Measurements from ENCODE around the gene ALDH18A1. TPM values are rescaled to one million over a fixed set of nuclear protein-coding genes. Genes with fewer than 3 reads are reported as not detected.
"Not testable (repeated sequence)": the region's sequence is repeated elsewhere in the genome, so short reads cannot be mapped to it uniquely, and the experiment has no call there.

ALDH18A1 gene
- total RNA-seq, 1 experiment from 2014 or later: 78.7 TPM

DNA sequence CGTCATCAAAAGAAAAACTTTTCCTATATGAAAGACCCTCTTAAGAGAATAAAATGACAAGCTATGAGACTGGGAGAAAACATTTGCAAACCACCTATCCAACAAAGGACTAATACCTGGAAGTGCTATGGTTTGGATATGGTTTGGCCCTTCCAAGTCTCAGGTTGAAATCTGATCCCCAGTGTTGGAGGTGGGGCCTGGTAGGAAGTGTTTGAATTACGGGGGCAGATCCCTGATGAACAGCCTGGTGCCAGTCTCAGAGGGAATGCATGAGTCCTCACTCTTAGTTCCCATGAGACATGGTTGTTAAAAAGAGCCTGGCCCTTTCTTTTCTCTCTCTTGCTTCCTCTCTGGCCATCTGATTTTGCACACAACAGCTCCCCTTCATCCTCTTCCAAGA lies 6.3 kb downstream of the ALDH18A1 start:
- DNase-seq (ENCODE audit: low read depth): no peak

DNA sequence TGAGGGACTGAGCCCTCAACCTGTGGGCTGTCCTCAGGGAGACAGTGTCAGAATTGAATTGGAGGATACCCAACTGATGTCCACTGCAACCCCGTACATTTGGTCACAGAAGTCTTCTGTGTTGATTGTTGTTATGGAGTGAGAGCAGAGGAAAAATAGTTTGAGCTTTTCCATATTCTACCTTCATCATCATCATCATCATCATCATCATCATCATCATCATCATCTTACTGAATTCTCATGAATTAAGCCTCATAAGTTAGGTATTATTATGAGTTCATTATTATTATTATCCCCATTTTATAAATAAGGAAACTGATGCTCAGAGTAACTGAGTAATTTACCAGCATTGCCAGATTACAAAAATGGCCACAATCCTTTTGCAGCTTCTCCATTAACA lies 8.4 kb downstream of the ALDH18A1 start:
- no peak for DNase-seq (ENCODE audit: low read depth)

DNA sequence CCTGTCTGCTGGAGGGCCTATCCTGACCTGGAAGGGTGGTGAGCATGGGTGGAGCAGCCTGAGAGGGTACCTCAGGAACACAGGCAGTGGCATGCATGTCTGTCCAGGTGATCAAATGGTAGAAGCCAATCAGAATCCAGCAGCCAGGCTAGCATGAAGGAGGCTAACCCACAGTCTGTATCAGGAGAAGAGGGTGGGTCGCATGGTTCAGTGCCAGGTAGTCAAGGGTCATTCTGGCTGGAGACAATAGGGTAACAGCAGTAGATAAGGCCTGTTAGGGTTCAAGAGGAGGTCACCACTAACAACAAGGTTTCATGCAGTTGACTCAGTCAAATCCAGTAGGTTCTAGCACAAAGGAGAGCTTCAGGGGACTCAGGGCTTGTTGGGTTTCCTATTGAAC lies 10.4 kb downstream of the ALDH18A1 start:
- no peak for DNase-seq (ENCODE audit: low read depth)

DNA sequence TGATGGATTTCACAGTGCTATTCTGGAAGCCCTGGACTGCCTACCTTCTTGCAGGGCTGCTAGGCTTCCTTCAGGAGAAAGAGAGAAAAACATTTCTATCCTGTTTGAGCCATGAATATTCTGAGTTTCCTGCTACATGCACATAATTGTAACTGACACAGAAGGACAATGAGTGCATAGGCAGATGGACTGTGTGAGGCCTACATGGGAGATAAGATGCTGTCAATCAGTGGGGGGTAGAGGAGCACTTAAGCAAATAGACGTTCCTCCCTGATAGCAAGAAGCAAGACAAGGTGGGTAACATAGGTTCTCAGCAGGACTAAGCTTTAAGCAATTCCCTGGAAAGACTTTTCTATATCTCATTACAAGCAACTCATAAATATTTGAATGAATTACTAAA lies 11.6 kb downstream of the ALDH18A1 start:
- DNase-seq (ENCODE audit: low read depth): no peak

DNA sequence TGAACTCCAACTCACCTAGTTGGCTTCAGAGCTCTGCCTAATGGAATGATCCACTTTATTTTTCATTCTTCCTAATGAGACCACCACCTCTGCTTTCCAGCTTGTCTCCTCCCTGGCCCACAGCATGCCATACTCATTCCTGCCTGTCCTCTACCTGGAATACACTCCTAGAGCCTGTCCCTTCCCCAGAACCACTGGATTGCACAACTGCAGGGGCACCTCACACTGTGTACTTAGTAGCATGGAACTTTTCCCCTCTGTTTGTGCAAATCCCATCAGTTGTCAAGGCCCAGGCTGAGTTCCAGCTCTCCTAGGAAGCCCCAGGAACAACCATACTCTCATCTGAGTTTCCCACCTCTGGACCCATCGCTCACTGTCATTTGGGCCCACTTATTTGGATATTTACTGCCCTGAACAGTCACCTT lies 15.6 kb downstream of the ALDH18A1 start:
- DNase-seq (ENCODE audit: low read depth): no peak

DNA sequence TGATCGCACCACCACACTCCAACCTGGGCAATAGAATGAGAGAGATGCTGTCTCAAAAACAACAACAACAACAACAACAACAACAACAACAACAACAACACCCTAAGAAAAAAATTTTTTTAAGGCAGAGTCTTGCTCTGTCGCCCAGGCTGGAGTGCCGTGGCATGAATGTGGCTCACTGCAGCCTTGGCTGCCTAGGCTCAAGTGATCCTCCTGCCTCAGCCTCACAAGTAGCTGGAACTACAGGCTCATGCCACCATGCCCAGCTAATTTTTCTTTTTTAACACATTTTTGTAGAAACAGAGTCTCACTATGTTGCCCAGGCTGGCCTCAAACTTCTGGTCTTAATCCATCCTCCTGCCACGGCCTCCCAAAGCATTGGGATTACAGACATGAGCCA lies 18.6 kb downstream of the ALDH18A1 start:
- DNase-seq (ENCODE audit: low read depth): no peak

DNA sequence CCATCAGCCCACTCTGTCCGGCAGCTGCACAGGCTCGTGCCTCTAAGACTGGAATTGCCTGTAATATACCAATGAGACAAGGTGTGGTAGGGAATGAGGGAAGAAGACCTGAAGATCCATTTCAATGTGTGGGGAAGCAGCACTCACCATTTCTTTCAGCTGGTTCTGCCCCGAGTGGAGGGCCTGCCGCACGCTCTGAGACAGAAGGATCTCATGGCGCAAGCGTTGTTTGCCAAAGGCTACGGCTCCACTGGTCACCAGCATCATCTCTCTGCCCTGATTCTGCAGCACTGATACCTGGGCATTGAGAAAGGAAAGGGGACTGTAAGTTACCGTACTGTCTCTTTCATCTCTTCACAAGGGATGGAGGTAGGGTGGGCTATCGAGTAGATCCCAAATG lies 19.4 kb downstream of the ALDH18A1 start:
- DNase-seq (ENCODE audit: low read depth): no peak

DNA sequence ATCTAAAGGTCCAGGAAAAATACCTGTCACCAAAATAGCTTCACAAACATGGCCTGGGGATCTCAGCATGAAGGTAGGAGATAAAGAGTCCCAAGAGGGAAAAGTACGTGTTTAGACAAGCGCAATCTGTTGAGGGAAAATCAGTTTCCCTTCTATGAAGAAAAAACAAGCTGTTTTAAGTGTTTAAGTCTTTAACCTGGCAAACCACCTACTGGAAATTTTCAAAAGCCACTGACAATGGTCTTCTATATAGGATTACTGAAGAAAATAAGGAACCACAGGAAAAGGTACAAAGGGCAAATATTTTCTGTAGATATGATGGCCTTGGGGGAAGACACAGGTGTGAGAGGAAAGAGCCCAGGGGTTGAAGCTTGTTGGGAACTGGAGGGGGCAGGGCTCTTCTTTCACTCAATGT lies 21.2 kb downstream of the ALDH18A1 start:
- DNase-seq (ENCODE audit: low read depth): no peak

DNA sequence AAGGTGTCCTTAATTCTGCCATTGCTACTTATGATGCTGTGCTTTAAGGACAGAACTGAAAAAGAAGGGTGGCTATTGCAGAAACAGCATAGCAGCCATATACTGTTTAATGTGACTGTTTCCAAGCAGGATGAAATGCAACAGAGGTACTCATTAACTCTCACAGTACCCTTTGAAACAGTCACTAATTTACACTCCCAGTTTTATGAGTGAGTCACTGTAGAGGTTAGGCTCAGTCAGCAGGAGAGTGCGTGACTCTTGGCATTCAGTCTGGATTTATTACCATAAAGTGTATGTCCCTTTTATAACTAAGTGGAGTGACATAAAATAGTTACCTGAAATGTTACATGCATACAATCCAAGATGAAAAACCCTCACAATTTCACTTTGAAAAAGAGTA lies 27.7 kb downstream of the ALDH18A1 start:
- peak; percentile 14 for DNase-seq (ENCODE audit: low read depth)

DNA sequence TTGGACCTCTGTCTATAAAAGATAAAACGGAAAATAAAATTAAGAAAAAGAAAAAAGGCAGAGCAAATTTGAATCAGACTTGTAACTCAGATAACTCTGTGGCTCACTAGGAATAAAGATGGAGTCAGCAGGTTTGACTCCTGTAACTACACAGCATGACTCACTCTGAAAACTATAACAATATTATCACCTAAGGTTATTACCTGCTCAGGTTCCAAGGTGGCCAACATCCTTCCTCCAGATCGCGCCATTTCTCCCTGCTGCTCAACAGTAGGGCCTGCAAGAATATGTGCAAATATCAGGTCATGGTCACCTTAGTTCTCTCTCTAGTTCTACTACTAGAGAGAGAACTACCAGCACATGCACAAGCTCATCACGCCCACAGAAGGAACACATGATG lies 30.0 kb downstream of the ALDH18A1 start:
- no peak for DNase-seq (ENCODE audit: low read depth)

DNA sequence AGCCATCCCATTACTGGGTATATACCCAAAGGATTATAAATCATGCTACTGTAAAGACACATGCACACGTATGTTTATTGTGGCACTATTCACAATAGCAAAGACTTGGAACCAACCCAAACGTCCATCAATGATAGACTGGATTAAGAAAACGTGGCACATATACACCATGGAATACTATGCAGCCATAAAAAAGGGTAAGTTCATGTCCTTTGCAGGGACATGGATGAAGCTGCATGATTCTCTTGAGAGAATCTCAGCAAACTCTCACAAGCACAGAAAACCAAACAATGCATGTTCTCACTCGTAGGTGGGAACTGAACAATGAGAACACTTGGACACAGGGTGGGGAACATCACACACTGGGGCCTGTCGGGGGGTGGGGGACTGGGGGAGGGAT lies 36.1 kb downstream of the ALDH18A1 start:
- DNase-seq (ENCODE audit: low read depth): not testable (repeated sequence)

DNA sequence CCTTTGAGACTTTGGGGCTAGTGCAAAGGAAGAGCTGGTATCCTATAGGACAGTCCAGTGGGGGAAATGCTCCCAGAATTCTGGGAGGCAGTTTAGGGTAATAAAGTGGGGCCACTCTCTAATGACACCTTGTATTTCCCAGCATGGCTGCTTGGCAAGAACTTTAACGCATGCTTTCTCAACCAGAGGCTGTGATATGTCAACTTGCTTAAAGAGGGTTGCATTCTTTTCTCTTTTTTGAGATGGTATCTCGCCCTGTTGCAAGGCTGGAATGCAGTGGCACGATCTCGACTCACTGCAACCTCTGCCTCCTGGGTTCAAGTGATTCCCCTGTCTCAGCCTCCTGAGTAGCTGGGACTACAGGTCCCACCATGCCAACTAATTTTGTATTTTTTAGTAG lies 38.4 kb downstream of the ALDH18A1 start:
- DNase-seq (ENCODE audit: low read depth): no peak

DNA sequence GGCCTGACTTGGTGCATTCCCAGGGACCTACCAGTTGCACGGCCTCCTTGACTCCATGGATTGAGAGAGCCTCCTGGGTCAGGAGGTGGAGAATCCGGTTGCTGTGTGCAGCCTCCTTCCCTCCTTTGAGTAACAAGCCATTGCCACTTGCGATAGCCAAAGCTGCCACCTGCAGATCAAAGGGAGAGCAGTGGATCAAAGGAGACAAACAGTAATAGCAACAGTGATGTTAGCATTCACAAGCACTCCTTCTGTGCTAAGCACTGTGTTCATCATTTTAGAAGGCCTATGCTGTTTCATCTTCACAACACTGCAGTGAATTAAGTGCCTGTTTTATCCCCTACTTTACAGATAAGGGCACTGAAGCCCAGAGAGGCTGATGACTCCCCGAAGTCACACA lies 40.1 kb downstream of the ALDH18A1 start:
- no peak for DNase-seq (ENCODE audit: low read depth)

DNA sequence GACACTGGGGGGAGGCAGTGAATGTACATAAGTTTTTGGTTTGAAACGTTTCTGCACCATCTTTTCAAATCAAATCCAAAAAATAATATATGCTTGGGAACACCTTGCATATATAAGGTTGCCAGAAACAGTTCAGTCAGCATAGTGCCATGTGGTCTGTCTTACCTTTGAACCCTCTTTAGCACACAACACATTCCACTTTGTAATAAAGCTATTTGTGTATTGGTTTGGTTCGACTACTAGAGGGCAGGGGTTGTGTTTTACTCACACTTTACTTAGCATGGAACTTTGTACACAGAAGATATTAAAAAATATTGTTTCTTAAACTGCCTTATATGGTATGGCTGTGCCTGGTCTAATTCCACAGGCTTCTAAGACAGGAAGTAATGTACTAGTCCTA lies 43.2 kb downstream of the ALDH18A1 start:
- no peak for DNase-seq (ENCODE audit: low read depth)

DNA sequence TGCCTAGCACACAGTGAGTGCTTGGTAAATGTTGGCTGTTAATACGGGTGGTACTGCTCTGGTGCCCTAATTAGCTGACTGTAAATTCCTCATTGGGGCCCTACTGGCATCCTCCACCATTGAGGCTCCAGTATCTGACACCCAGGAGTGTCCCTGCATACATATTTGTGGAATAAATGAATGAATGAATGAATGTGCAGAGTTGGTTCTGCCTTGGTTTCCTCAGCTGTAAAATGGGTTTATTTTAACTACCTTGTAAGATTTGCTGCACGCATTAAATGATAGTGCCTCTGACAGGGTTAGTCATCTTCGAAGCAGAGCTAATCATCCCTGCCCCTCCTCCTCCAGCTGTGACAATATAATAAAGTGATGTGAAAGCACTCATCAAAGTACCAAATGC lies 45.8 kb downstream of the ALDH18A1 start:
- DNase-seq (ENCODE audit: low read depth): no peak

DNA sequence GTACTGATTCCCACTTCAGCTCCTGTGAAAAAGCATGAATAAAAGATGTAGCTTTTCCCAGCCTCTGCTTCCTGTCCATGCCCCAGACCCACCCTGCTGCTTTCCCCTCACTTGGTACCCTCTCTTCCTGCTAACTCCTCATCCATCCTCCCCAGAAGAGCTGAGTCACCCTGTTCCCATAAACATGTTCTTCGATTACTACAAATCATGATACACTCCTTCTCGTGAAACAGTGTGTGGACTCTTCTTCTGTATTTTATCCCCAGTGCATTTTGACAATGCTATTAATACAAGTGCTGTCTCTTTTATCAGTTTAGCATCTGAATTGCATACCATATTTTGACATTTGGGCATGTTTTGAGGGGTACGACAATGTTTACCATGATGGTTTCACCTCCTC lies 49.6 kb downstream of the ALDH18A1 start:
- DNase-seq (ENCODE audit: low read depth): no peak

DNA sequence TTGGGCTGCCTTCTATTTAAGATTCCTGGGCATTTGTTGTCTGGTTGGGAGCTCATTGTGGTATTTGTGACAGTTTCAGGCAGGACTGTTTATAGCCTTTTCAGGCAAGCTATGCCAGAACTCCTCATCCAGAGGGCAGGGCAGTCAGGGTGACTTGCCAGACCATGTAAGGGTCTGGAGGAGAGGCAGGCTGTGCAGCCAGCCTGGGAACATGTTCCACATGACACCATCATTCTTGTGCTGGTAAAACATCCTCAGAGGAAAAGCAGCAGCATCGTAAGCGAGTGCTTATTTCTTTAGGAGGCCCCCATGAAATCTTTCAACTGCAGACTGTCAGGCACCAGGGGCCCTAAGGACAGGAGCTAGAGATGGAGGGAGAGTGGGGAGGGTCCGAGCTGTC lies 51.3 kb downstream of the ALDH18A1 start:
- no peak for DNase-seq (ENCODE audit: low read depth)

DNA sequence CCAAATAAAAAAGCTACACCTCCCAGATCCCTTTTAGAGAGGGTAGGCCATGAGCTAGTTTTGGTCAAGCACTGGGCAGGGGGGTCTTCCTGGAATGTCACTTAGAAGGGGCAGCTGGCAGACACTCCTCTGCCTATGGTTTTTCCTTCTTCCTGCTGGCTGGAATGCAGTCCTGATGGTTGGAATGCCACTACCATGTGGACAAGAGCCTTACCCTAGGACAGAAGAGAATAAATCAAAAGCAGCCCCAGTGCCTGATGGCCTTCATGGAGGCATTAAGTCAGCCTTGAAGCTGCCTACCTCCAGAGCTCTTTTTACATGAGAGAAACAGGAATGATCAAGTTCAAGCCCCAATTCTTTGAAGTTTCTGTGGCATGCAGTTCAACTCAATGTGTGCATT lies 51.9 kb downstream of the ALDH18A1 start:
- DNase-seq (ENCODE audit: low read depth): no peak

DNA sequence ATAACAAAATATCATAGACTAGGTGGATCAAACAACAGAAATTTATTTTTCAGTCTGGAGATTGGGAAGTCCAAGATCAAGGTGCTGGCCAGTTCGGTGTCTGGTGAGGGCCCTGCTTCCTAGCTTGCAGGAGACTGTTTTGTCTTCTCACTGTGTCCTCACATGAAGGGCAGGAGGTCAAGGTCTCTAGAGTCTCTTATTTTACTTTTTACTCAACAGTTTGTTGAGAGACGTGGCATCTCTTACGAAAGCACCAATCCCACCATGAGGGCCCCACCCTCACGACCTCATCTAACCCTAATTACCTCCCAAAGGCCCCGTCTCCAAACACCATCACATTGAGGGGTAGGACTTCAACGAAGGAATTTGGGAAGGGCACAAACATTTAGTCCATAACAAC lies 54.1 kb downstream of the ALDH18A1 start:
- DNase-seq (ENCODE audit: low read depth): no peak

DNA sequence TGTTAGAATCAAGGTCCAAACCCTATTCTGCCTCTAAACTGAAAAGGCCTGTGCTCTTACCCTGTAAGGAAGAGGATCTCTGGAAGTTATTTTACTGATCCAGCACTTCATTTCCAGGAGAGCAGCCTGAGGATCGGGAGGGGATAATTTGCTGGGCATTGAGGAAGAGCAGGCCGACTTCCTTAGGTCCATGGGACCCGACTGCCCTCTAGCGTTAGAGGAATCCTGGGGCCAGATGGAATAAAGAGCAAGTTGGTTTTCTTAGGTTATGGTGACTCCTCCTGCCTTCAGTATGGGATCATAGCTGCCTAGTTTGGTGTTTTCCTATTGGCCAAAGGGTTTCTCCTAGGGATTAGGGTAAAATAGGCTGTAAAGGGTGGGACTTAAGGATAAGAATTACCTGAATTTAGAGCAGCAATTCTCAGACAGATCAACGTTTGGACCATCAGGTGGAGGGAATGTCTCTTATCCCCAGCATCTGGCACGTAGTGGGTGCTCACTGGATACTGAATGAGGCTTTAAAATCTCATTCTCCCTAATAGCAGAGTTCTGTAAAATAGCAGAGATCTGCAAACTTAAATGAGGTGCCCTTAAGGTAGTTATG lies 55.3 kb downstream of the ALDH18A1 start:
- peak; percentile 80 for DNase-seq (ENCODE audit: low read depth)

DNA sequence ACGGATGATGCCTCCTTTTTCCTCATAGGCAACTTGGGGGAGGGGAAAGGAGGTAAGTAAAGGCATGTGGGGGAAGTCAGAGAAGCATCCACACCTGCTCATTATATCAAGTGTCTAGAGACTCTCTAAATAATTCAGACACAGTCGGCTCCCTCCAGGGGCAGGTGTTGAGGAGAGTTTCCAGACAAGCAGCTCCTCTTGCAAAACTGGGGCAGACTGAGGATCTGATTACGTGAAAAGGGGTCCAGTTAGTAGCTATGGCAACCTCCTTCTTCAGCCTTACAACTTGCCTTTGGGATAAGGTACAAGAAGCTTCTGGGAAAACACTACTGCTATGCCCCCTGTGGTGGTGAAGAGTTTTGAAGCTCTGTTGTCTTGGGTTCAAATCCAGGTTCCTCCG lies 56.4 kb downstream of the ALDH18A1 start:
- peak; percentile 4 for DNase-seq (ENCODE audit: low read depth)

DNA sequence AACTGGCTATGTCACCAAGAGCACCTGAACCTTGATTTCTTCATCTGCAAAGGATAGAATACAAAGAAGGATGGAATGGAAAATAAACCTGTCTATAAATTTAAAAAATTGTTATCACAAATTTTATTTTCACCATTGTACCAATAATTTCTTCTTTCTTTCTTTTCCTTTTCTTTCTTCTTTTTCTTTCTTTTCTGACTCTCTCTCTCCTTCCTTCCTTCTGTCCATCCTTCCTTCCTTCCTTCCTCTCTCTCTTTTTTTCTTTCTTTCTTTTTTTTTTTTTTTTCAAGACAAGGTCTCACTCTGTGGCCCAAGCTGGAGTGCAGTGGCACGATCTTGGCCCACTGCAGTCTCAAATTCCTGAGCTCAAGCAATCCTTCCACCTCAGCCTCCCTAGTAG lies 58.7 kb downstream of the ALDH18A1 start:
- no peak for DNase-seq (ENCODE audit: low read depth)

DNA sequence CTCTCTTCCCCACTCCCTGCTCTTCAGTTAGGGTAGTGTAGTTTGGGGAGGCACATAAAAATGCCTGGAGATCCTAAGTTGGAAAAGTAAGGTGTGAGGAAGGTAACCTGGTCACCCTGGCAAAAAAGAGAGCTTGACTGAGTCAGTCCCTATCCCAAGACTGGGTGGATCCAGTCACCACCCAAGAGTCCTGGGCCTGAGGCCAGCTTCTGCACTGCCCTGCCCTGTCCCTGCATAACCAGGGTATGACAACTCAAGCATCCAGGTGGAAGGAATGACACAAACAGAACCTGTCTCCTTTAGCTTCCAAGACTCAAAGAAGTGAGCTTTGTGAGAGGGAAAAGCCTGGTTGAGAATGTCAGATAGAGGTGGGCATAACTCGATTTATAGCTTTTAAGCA lies 68.5 kb downstream of the ALDH18A1 start:
- DNase-seq (ENCODE audit: low read depth): no peak

DNA sequence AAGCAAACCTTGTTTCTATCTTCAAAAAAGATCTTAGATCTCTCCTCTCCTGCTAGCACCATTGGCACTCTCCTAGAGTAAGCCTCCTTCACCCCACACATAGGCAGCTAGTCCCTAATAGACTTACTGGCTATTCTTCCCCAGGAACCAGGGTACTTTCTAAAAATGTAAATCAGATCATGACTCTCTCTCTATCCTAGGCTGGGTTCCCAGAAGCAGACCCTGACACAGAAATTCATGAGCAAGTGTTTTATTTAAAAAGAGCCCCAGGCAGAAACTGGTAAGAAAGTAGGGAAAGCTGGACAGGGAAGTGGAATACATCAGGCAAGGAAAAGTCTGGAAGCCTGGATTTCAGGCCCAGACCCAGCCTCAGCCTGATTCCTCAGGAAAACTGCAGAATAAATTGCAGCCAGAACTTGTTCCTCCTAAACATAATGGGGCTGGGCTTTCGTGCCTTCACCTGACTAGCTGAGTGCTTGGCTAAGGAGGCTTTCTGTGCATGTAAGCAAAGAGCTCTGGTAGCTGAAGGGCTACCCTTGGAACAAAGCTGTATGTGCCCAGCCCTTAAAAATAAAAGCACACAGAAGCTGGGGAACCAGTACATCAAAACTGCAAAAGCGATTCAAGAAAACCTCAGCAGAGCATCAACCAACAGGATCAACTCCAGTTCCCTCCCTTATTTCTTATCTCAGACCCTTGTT lies 76.5 kb downstream of the ALDH18A1 start:
- no peak for DNase-seq (ENCODE audit: low read depth)

All from LHCN-M2 (cell line).